ENCODE measurements around the gene PYGO2.

DNA sequence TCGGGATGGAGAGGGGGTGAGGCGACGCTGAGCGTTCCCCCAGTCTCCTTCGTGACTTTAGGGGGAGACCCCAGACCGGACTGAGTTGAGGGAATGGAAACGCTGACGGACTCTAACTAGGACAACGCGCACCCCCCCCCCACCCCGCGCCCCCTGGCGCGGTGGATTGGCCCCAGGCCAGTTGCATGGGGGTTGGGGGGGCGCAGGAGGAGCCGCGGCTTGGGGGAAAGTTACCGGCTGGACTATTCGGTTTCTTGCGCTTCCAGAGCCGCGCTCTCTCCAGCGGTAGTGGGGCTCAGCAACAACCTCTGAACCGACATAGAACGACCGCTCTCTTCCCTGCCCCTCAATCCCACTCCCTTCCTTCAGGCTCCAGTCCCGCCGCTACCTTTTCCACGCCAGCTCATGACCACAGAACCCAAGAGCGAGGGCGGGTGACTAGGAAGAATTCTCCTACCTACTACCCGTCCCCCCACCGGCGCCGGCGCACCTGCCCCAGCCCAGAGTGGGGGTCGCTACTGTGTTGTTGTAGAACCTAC, 41.7 kb upstream of the PYGO2 start:
- TF ChIP-seq, protein P1, sequence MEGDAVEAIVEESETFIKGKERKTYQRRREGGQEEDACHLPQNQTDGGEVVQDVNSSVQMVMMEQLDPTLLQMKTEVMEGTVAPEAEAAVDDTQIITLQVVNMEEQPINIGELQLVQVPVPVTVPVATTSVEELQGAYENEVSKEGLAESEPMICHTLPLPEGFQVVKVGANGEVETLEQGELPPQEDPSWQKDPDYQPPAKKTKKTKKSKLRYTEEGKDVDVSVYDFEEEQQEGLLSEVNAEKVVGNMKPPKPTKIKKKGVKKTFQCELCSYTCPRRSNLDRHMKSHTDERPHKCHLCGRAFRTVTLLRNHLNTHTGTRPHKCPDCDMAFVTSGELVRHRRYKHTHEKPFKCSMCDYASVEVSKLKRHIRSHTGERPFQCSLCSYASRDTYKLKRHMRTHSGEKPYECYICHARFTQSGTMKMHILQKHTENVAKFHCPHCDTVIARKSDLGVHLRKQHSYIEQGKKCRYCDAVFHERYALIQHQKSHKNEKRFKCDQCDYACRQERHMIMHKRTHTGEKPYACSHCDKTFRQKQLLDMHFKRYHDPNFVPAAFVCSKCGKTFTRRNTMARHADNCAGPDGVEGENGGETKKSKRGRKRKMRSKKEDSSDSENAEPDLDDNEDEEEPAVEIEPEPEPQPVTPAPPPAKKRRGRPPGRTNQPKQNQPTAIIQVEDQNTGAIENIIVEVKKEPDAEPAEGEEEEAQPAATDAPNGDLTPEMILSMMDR (IDR thresholded peaks at IDR 0.05), result no peak
- TF ChIP-seq POLR2A (IDR thresholded peaks at IDR 0.05), result peak in 1 of 2 donors; percentile 53
